Nephron (organoid): ENCODE data around the gene SETDB1.

Experiments used
- H3K27ac Mint-ChIP-seq, 3 experiments: 2 replicates each; pipeline ENCODE4 v1.8.0; 2020; ENCODE audit warnings: mixed read lengths in 3 of 3, mild to moderate bottlenecking in 2 of 3, moderate library complexity in 1 of 3
- H3K27me3 Mint-ChIP-seq: 2 replicates; pipeline ENCODE4 v1.8.0; 2021; ENCODE audit warnings: low read depth, mild to moderate bottlenecking, moderate library complexity, mixed read lengths
- H3K36me3 Mint-ChIP-seq: 2 replicates; pipeline ENCODE4 v1.8.0; 2020; ENCODE audit warnings: low read depth, mixed read lengths
- H3K4me1 Mint-ChIP-seq: 2 replicates; pipeline ENCODE4 v1.8.0; 2020; ENCODE audit warnings: mixed read lengths
- H3K4me3 Mint-ChIP-seq, 3 experiments: 2 replicates each; pipeline ENCODE4 v1.8.0; 2020; ENCODE audit warnings: mild to moderate bottlenecking in 3 of 3, mixed read lengths in 3 of 3, moderate library complexity in 2 of 3
- H3K9me3 Mint-ChIP-seq: 2 replicates; pipeline ENCODE4 v1.8.0; 2020; ENCODE audit warnings: mixed read lengths
- TF ChIP-seq, protein P1 (sequence below), 3 experiments: fragments of 200-600 bp; sonication (generic); IDR thresholded peaks; one replicate each; pipeline ENCODE4 v1.5.0; 2021; ENCODE audit warnings: antibody characterized with exemption in 3 of 3; ENCODE audit not compliant: unreplicated experiment in 3 of 3

Gene SETDB1

DNA sequence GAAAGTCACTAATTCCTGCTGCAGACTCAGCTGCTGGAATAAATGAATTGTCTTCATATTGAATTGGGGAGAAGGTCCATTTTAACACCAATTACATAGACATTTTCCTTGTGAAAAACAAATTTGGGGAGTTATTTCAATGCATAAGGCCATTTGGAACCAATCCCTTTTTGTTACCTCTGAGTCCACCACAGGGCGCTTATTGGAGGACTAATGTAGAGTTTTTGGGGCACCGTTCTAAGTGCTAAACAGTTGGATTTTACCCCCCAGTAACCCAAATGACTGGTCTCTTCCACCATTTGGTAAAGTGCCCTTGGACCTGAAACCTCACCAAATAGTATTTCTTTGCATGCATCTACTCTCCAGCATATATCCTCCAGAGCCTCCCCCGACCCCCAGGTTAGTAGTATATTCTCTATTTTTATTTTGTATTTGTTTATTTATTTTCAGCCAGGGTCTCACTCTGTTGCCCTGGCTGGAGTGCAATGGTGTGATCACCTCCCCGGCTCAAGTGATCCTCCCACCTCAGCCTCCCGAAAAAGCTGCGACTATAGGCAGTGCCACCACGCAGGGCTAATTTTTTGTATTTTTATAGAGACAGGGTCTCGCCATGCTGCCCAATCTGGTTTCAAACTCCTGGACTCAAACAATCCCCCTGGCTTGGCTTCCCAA lies 83.6 kb downstream of the SETDB1 start:
- Mint-ChIP-seq H3K4me3 (peak overlapping the region; percentile 93 to 96 (median 96)), H3K9me3 (no peaks in the 10 kb centered on the region), H3K4me1 (peaks cover 62% of the 10 kb centered on the region), H3K36me3 (peaks cover 4% of the 10 kb centered on the region), H3K27me3 (no peaks in the 10 kb centered on the region), H3K27ac (peak overlapping the region; percentile 94 to 99 (median 98))
- TF ChIP-seq, protein P1, sequence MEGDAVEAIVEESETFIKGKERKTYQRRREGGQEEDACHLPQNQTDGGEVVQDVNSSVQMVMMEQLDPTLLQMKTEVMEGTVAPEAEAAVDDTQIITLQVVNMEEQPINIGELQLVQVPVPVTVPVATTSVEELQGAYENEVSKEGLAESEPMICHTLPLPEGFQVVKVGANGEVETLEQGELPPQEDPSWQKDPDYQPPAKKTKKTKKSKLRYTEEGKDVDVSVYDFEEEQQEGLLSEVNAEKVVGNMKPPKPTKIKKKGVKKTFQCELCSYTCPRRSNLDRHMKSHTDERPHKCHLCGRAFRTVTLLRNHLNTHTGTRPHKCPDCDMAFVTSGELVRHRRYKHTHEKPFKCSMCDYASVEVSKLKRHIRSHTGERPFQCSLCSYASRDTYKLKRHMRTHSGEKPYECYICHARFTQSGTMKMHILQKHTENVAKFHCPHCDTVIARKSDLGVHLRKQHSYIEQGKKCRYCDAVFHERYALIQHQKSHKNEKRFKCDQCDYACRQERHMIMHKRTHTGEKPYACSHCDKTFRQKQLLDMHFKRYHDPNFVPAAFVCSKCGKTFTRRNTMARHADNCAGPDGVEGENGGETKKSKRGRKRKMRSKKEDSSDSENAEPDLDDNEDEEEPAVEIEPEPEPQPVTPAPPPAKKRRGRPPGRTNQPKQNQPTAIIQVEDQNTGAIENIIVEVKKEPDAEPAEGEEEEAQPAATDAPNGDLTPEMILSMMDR (IDR thresholded peaks at IDR 0.05; ENCODE audit: unreplicated experiment in 3 of 3) = no peak

DNA sequence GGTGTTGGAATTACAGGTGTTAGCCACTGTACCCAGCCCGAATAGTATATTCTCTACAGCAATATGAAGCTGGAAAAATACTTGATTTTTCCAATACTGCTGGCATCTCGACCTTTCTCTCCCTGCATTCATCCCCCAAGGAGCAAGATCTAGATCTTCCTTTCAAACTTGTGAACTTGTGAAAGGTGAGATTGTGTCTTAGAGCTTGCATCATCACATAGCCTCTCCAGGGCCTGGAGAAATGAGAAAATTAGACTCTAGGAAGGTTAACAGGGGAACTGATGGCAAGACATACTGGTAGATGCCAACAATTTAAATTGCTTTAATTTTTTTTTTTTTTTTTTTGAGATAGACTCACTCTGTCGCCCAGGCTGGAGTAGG lies 84.2 kb downstream of the SETDB1 start:
- Mint-ChIP-seq H3K36me3 (peaks cover 4% of the 10 kb centered on the region), H3K4me1 (peaks cover 61% of the 10 kb centered on the region), H3K9me3 (no peaks in the 10 kb centered on the region), H3K4me3 (peak overlapping the region; percentile 38 to 96 (median 93)), H3K27me3 (no peaks in the 10 kb centered on the region), H3K27ac (peak overlapping the region in 1 of 3 experiments; percentile 94)
- TF ChIP-seq, protein P1 (IDR thresholded peaks at IDR 0.05; ENCODE audit: unreplicated experiment in 3 of 3) = no peak

DNA sequence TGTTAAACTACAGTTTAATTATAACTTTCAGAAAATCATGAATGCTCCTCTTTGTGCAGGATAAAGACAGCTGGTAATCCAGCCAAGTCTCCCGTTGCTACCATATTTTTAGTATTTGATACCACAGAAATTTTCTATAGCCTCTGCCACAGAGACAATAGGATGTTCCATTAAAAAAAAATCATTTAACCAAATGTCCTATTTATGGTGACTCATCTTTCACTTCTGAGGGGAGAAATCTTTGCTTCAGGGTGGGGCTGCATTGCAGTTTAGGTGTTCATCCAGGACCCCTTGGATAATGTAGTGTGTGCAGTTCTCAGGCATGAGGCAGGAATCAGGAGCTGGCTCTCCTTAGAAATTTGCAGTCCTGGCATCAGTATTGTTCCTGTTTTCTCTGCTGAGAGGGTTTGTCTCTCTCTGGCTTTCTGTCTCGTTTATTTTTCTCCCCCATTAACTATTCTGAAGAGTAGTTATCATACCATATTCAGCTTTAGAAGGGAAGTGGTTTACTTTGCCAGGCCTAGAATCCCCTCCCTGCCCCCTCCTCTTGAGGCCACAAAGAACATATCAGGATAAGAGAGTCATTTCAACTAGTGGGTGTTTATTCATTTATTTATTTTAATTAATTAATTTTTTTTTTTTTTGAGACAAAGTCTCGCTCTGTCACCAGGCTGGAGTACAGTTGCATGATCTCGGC lies 85.1 kb downstream of the SETDB1 start:
- Mint-ChIP-seq H3K27me3 (no peaks in the 10 kb centered on the region), H3K9me3 (no peaks in the 10 kb centered on the region), H3K27ac (peak overlapping the region; percentile 55 to 92 (median 75)), H3K4me3 (peak overlapping the region; percentile 11 to 68 (median 58)), H3K4me1 (peaks cover 52% of the 10 kb centered on the region), H3K36me3 (peaks cover 4% of the 10 kb centered on the region)
- TF ChIP-seq, protein P1 (IDR thresholded peaks at IDR 0.05; ENCODE audit: unreplicated experiment in 3 of 3) = no peak

DNA sequence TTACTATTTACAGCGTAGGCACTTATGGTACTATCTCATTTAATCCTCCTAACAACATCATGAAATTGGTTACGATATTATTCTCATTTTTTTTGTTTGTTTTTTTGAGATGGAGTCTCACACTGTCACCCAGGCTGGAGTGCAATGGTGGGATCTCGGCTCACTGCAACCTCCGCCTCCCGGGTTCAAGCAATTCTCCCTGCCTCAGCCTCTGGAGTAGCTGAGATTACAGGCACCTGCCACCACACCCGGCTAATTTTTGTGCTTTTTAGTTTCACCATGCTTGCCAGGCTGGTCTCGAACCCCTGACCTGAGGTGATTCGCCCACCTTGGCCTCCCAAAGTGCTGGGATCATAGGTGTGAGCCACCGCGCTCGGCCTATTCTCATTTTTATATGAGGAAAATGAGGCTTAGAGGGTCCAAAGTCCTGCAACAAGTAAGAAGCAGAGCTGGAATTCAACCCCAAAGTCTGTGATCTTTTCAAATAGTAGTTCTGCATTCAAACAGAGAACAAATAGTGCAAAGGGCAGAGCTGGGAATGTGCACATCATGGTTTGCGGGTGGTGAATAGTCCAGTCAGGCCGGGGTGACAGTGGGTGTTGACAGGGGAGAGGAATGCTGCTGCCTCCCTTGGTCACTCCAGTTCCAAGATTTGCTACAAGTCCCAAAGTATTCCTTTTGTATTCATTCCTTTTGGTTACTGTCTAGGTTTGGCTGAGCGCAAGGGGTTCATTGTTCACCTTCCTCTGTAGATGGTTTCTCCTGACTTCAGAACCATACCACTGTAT lies 86.7 kb downstream of the SETDB1 start:
- TF ChIP-seq, protein P1 (IDR thresholded peaks at IDR 0.05; ENCODE audit: unreplicated experiment in 3 of 3) = no peak
- Mint-ChIP-seq H3K4me1 (peaks cover 37% of the 10 kb centered on the region), H3K27ac (peak overlapping the region; percentile 86 to 95 (median 92)), H3K36me3 (peaks cover 5% of the 10 kb centered on the region), H3K4me3 (peak overlapping the region; percentile 9 to 61 (median 24)), H3K27me3 (no peaks in the 10 kb centered on the region), H3K9me3 (no peaks in the 10 kb centered on the region)

DNA sequence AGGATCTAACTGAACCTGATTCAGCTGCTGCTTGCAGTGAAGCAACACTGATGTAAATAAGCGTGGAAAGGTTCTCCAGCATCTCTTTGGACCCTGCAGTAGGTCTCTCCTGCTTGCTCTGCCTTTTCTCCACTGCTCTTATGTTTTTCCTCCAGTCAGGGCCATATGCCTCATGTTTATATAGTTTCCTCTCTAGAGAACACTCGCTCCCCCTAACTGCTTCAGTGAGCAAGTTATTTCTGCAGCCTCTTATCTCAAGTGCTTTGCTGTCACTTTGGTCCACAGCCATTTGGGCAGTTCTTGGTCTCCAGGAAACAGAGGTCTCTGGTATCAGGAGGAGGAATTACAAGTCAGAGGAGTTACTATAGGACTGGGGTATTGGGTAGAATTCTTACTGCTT lies 87.4 kb downstream of the SETDB1 start:
- Mint-ChIP-seq H3K9me3 (no peaks in the 10 kb centered on the region), H3K4me1 (peaks cover 35% of the 10 kb centered on the region), H3K36me3 (peaks cover 12% of the 10 kb centered on the region), H3K27me3 (no peaks in the 10 kb centered on the region), H3K4me3 (peak overlapping the region; percentile 9 to 61 (median 24)), H3K27ac (peak overlapping the region; percentile 86 to 95 (median 92))
- TF ChIP-seq, protein P1 (IDR thresholded peaks at IDR 0.05; ENCODE audit: unreplicated experiment in 3 of 3) = peak in 1 of 3 experiments; percentile 15
